ENCODE measurements around the gene PIK3R6.

GRCh38 chr17:8867361-8867981 is at the start of gene PIK3R6:
- TF ChIP-seq CTCF (IDR thresholded peaks at IDR 0.05), result no peak
- peak in 1 of 2 donors; percentile 24 for TF ChIP-seq POLR2A (IDR thresholded peaks at IDR 0.05)
